K562 (cell line): ENCODE results near the gene SGPP2. TPM values are rescaled to one million over a fixed set of nuclear protein-coding genes. Genes with fewer than 3 reads are reported as not detected.

ENCODE experiments used
- ATAC-seq: fragments of 200-7000 bp; cut with Tn5 transposase; 3 replicates; pipeline ENCODE4 v1.9.1; 2020; ENCODE audit warnings: moderate library complexity
- BruUV-seq: library from RNA; stranded (reverse); fragments of 400-500 nt; replicated peaks from 2 replicates; lab custom pipeline; 2021; lab: Mats Ljungman, UMichigan
- CTCF ChIA-PET: fragments of 300-600 bp; formaldehyde crosslinking; extraction: SDS; loops from one replicate; lab custom pipeline; 2021; ENCODE audit warnings: low intra/inter-chr PET ratio; lab: Yijun Ruan, JAX
- POLR2A ChIA-PET: fragments of 300-600, 350-650 bp; sonication (Branson Sonifier 250); formaldehyde crosslinking; extraction: SDS; loops from one replicate; lab custom pipeline; 2021; ENCODE audit warnings: antibody characterized with exemption, inconsistent platforms; lab: Yijun Ruan, JAX
- DNase-seq, 4 experiments: peaks; one replicate each; pipeline versions ENCODE4 v3.0.0 to v3.0.0-alpha.2; 2011 to 2018; ENCODE audit warnings: low spot score in 3 of 4, mixed read lengths in 3 of 4; ENCODE audit errors: extremely low read depth in 1 of 4
- FAIRE-seq: peaks from 2 replicates; lab custom pipeline; 2011; peaks lifted over from hg19 to GRCh38; lab: Jason Lieb, UNC
- H2AFZ ChIP-seq: 2 replicates; pipeline ENCODE4 v1.6.0; 2011; ENCODE audit warnings: low read depth, low read length, control low read depth, inconsistent platforms
- H3K27ac ChIP-seq: fragments of 200-600 bp; 3 replicates; pipeline ENCODE4 v1.8.0; 2011; ENCODE audit warnings: low read depth, mild to moderate bottlenecking, control low read depth, inconsistent platforms, low read length, moderate library complexity, mixed read lengths; ENCODE audit errors: extremely low read depth
- H3K27me3 ChIP-seq, 2 experiments: fragments of 300-600 bp in 1 of 2; 2 replicates in 1 of 2; 3 replicates in 1 of 2; pipeline versions ENCODE4 v1.6.0 to v1.8.0; 2011; ENCODE audit warnings: inconsistent platforms in 2 of 2, low read length in 2 of 2, mild to moderate bottlenecking in 1 of 2, mixed read lengths in 1 of 2, moderate library complexity in 1 of 2; ENCODE audit not compliant: control insufficient read depth in 2 of 2, insufficient read depth in 2 of 2
- H3K36me3 ChIP-seq: fragments of 300-600 bp; 3 replicates; pipeline ENCODE4 v1.8.0; 2011; ENCODE audit warnings: mild to moderate bottlenecking, low read length, inconsistent platforms; ENCODE audit not compliant: control insufficient read depth, insufficient read depth
- H3K4me1 ChIP-seq, 2 experiments: fragments of 200-600 bp in 1 of 2; replicated peaks in 1 of 2; 2 replicates in 1 of 2; 3 replicates in 1 of 2; pipeline versions ENCODE4 v1.5.1 to v1.8.0; 2011; ENCODE audit warnings: inconsistent platforms in 2 of 2, low read length in 2 of 2, mild to moderate bottlenecking in 1 of 2, mixed read lengths in 1 of 2, moderate library complexity in 1 of 2; ENCODE audit not compliant: control insufficient read depth in 2 of 2, insufficient read depth in 2 of 2
- H3K4me2 ChIP-seq: 2 replicates; pipeline ENCODE4 v1.6.1; 2011; ENCODE audit warnings: low read length, control low read depth, inconsistent platforms, mixed read lengths; ENCODE audit not compliant: insufficient read depth
- H3K4me3 ChIP-seq: fragments of 200-600 bp; sonication (generic), shearing (Covaris generic); 2 replicates; pipeline ENCODE4 v1.5.1; 2016; ENCODE audit warnings: control low read depth, inconsistent platforms
- H3K79me2 ChIP-seq: fragments of 200-600 bp; 3 replicates; pipeline ENCODE4 v1.8.0; 2011; ENCODE audit warnings: low read length, inconsistent platforms; ENCODE audit not compliant: control insufficient read depth, insufficient read depth
- H3K9ac ChIP-seq, 2 experiments: 2 replicates each; pipeline versions ENCODE4 v1.6.0 to v1.6.1; 2011; ENCODE audit warnings: low read depth in 2 of 2, low read length in 2 of 2, control low read depth in 1 of 2, inconsistent platforms in 1 of 2, mild to moderate bottlenecking in 1 of 2, mixed read lengths in 1 of 2; ENCODE audit not compliant: insufficient read depth in 1 of 2
- H3K9me1 ChIP-seq: one replicate; pipeline ENCODE4 v1.6.0; 2011; ENCODE audit warnings: inconsistent platforms, mild to moderate bottlenecking, low read length, moderate library complexity; ENCODE audit not compliant: control insufficient read depth, insufficient read depth
- H3K9me3 ChIP-seq: replicated peaks from 2 replicates; pipeline ENCODE4 v1.5.1; 2011; ENCODE audit warnings: low read depth, low read length, inconsistent platforms; ENCODE audit not compliant: control insufficient read depth, insufficient read depth
- H4K20me1 ChIP-seq: replicated peaks from 2 replicates; pipeline ENCODE4 v1.6.1; 2011; ENCODE audit warnings: low read length, inconsistent platforms, mixed read lengths; ENCODE audit not compliant: control insufficient read depth, insufficient read depth
- ARNT ChIP-seq, 2 experiments: fragments of 450-650 bp; IDR thresholded peaks; 2 replicates each; pipeline ENCODE4 v1.6.1; 2016; ENCODE audit warnings: mild to moderate bottlenecking in 1 of 2
- CEBPZ ChIP-seq: fragments of 150-350 bp; IDR thresholded peaks from 2 replicates; pipeline ENCODE4 v1.6.1; 2014; ENCODE audit warnings: low read depth, mild to moderate bottlenecking, low read length, borderline replicate concordance
- L3MBTL2 ChIP-seq: fragments of 450-650 bp; IDR thresholded peaks from 2 replicates; pipeline ENCODE4 v1.6.1; 2016; ENCODE audit warnings: mild to moderate bottlenecking, moderate library complexity
- ZSCAN32 ChIP-seq: fragments of 450-650 bp; formaldehyde crosslinking; IDR thresholded peaks from 2 replicates; pipeline ENCODE4 v1.4.0; 2020; ENCODE audit warnings: mild to moderate bottlenecking, moderate library complexity
- WGBS: fragments of 100-300 bp; shearing (Covaris generic); methylation state at CpG from one replicate; pipeline ENCODE4 v1.1.6; 2016; ENCODE audit warnings: low coverage, mixed read lengths; ENCODE audit not compliant: insufficient coverage; ENCODE audit errors: missing lambda C conversion rate; 5-methylcytosine and 5-hydroxymethylcytosine counted together
- in situ Hi-C: fragments of 300-500 bp; cut with MboI; formaldehyde crosslinking; loops from 4 replicates; pipeline ENCODE4 v1.15.0; 2018; ENCODE audit warnings: inconsistent platforms, mixed read lengths
- intact Hi-C: fragments of 100-400 bp; cut with micrococcal nuclease; formaldehyde crosslinking; loops from 2 replicates; pipeline ENCODE4 v1.14.2; 2022
- polyA plus RNA-seq, 8 experiments: library from polyadenylated mRNA; depleted of rRNA in 4 of 8; stranded (reverse) in 5 of 8; unstranded in 3 of 8; fragments of >200 nt; fragmentation: Nextera tagmentation in 2 of 8; fragmentation: Illumina TruSeq in 1 of 8; extraction: Ambion mirVana in 2 of 8; extraction: Trizol in 1 of 8; gene quantifications; 2 replicates each; pipeline versions ENCODE4 v1.2.1 to v1.2.3, GENCODE V29; 2011 to 2014; ENCODE audit warnings: inconsistent platforms in 1 of 8, missing spikeins in 1 of 8
- total RNA-seq, 7 experiments: library from RNA; depleted of rRNA in 6 of 7; stranded (reverse); fragments of >200 nt in 6 of 7; fragmentation: Illumina TruSeq in 2 of 7; extraction: Trizol in 2 of 7; gene quantifications; 2 replicates each; pipeline versions ENCODE4 v1.2.1 to v1.2.3, GENCODE V29; 2011 to 2021; ENCODE audit warnings: low replicate concordance in 1 of 7
- TF ChIP-seq, protein P1 (sequence below): fragments of 450-650 bp; formaldehyde crosslinking; IDR thresholded peaks from 2 replicates; pipeline ENCODE4 v1.4.0; 2022; ENCODE audit warnings: missing genetic modification characterization

Gene SGPP2
- total and polyA plus RNA-seq, 9 of the 15 experiments (the other 6 are each of a cell fraction or from before 2014, with no cell fraction given): 0.01 to 0.04 TPM; not detected in 7

GRCh38 chr2:222575618-222576017 is 151.3 kb downstream of the SGPP2 start:
- ChIA-PET POLR2A (no interaction called here), CTCF (no interaction called here)
- no peak overlapping the region for H2AFZ ChIP-seq
- no peak for FAIRE-seq
- H3K27me3 ChIP-seq: no peaks in the 10 kb centered on the region
- 94% methylated on average over 2 of the region's 2 CpGs for WGBS
- H3K9me1 ChIP-seq: no peaks in the 10 kb centered on the region
- no peak overlapping the region for H3K4me2 ChIP-seq
- no peaks in the 10 kb centered on the region for H4K20me1 ChIP-seq
- no peak for DNase-seq
- BruUV-seq: no TSS peak
- H3K79me2 ChIP-seq: no peaks in the 10 kb centered on the region; the same call in 1 of the 3 replicates
- H3K4me3 ChIP-seq: no peak overlapping the region
- in situ Hi-C loops (no loop called here), intact Hi-C loops (no loop called here)
- no peak for TF ChIP-seq L3MBTL2
- no peak for TF ChIP-seq CEBPZ
- TF ChIP-seq ARNT (IDR thresholded peaks at IDR 0.05): no peak
- TF ChIP-seq ZSCAN32: no peak
- TF ChIP-seq, protein P1, sequence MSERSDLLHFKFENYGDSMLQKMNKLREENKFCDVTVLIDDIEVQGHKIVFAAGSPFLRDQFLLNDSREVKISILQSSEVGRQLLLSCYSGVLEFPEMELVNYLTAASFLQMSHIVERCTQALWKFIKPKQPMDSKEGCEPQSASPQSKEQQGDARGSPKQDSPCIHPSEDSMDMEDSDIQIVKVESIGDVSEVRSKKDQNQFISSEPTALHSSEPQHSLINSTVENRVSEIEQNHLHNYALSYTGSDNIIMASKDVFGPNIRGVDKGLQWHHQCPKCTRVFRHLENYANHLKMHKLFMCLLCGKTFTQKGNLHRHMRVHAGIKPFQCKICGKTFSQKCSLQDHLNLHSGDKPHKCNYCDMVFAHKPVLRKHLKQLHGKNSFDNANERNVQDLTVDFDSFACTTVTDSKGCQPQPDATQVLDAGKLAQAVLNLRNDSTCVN (CRISPR knock-in tag): no peak
- no peak overlapping the region for H3K27ac ChIP-seq
- peaks cover 0 to 10% of the 10 kb centered on the region in 2 experiments; a peak in 3 of 5 replicates for H3K4me1 ChIP-seq
- peaks cover 60% of the 10 kb centered on the region; the same call in 2 of the 3 replicates for H3K36me3 ChIP-seq
- no peaks in the 10 kb centered on the region for H3K9me3 ChIP-seq
- no peak for ATAC-seq
- no peak overlapping the region for H3K9ac ChIP-seq
